Body of pancreas (tissue), 4 donors: ENCODE results near the gene ZSCAN2. TPM values are rescaled to one million over a fixed set of nuclear protein-coding genes. Genes with fewer than 3 reads are reported as not detected.
A peak's percentile ranks its signal among the peaks of the same experiment; 100 is the strongest.

ENCODE experiments used
- ATAC-seq: fragments of 150-250 bp; one replicate; pipeline ENCODE4 v1.9.1; 2016
- DNase-seq, 4 donors: peaks; one replicate each; pipeline ENCODE4 v3.0.0-alpha.2; 2019
- H3K27ac ChIP-seq, 4 donors: fragments of 200-600 bp; sonication (generic); 1 replicate in 3 of 4; 2 replicates in 1 of 4; pipeline versions ENCODE4 v1.5.1 to v1.6.1; 2016 to 2019; ENCODE audit warnings: mild to moderate bottlenecking in 1 of 4, mixed read lengths in 1 of 4, moderate library complexity in 1 of 4
- H3K27me3 ChIP-seq, 2 donors: fragments of 200-600 bp; sonication (generic); one replicate each; pipeline ENCODE4 v1.6.0; 2016; ENCODE audit warnings: mild to moderate bottlenecking in 1 of 2
- H3K36me3 ChIP-seq, 2 donors: fragments of 200-600 bp; sonication (generic); replicated peaks in 1 of 2; 2 replicates each; pipeline ENCODE4 v1.5.1; 2016; ENCODE audit warnings: low read depth in 2 of 2; ENCODE audit not compliant: insufficient read depth in 1 of 2
- H3K4me1 ChIP-seq: fragments of 200-600 bp; sonication (generic); one replicate; pipeline ENCODE4 v1.6.0; 2016
- H3K4me3 ChIP-seq, 2 donors: fragments of 200-600 bp; sonication (generic); 1 replicate in 1 of 2; 2 replicates in 1 of 2; pipeline ENCODE4 v1.5.1; 2016 to 2019
- H3K9me3 ChIP-seq, 3 donors: fragments of 200-600 bp; sonication (generic); 1 replicate in 2 of 3; 2 replicates in 1 of 3; pipeline ENCODE4 v1.5.1; 2016
- CTCF ChIP-seq, 7 experiments: fragments of 450-650 bp in 4 of 7; fragments of 200-600 bp in 3 of 7; sonication (generic) in 3 of 7; IDR thresholded peaks; one replicate each; pipeline ENCODE4 v1.5.1; 2016 to 2019; ENCODE audit warnings: antibody characterized with exemption in 7 of 7
- POLR2A ChIP-seq, 3 donors: fragments of 450-650 bp; IDR thresholded peaks; one replicate each; pipeline ENCODE4 v1.6.1; 2016; ENCODE audit warnings: antibody characterized with exemption in 3 of 3, mild to moderate bottlenecking in 2 of 3
- WGBS, 2 donors: methylation state at CpG; one replicate each; pipeline ENCODE4 v1.1.5; 2017; 5-methylcytosine and 5-hydroxymethylcytosine counted together
- intact Hi-C: fragments of 100-400 bp; cut with DNase I; formaldehyde crosslinking; loops from one replicate; pipeline ENCODE4 v1.15.1; 2023
- total RNA-seq, 2 donors: library from RNA; depleted of rRNA; stranded (reverse); fragments of >200 nt; gene quantifications; one replicate each; pipeline ENCODE4 v1.1.0, GENCODE V29; 2016

The ZSCAN2 gene
- total RNA-seq, 2 donors from 2014 or later, result 13.5 TPM

GRCh38 chr15:84625123-84625522 lies 24.3 kb downstream of the ZSCAN2 start:
- Histone ChIP-seq H3K4me1 (peaks cover 3% of the 10 kb centered on the region), H3K27ac (no peak overlapping the region), H3K27me3 (no peaks in the 10 kb centered on the region), H3K36me3 (peaks cover 15% of the 10 kb centered on the region in 2 donors), H3K9me3 (peaks cover 0 to 17% (median 2%) of the 10 kb centered on the region in 3 donors), H3K4me3 (no peak overlapping the region)
- intact Hi-C loops, result no loop called here
- WGBS, 2 donors, result 76 to 80% methylated on average over 2 of the region's 2 CpGs
- TF ChIP-seq POLR2A (IDR thresholded peaks at IDR 0.05) (no peak), CTCF (IDR thresholded peaks at IDR 0.05) (no peak)
- ATAC-seq, result no peak
- no peak for DNase-seq

DNA sequence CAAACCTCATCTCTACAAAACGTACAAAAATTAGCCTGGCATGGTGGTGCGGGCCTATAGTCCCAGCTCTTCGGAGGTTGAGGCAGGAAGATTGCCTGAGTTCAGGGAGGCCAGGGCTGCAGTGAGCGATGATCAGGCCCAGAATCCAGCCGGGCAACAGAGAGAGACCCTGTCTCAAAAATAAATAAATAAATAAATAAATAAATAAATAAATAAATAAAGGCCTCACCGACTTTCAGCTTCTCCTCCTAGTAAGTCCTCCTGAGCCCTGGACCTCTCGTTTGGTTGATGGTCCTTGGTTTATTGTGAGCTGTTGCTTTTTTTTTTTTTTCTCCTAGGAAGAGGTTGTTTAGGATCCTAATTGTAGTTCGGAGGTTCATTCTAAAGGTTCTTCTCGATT lies 28.2 kb downstream of the ZSCAN2 start:
- ATAC-seq (no peak), DNase-seq (no peak)
- intact Hi-C loops, result no loop called here

GRCh38 chr15:84631706-84632272 lies 31.0 kb downstream of the ZSCAN2 start:
- ATAC-seq, result no peak
- no peak for TF ChIP-seq CTCF (IDR thresholded peaks at IDR 0.05)
- no peak for TF ChIP-seq POLR2A (IDR thresholded peaks at IDR 0.05)

More for the DNA sequence above, 28.2 kb downstream of the ZSCAN2 start:
- Histone ChIP-seq H3K27ac (no peak overlapping the region), H3K4me1 (peaks cover 26% of the 10 kb centered on the region), H3K27me3 (no peaks in the 10 kb centered on the region), H3K9me3 (no peaks in the 10 kb centered on the region), H3K4me3 (no peak overlapping the region), H3K36me3 (no peaks in the 10 kb centered on the region)
- TF ChIP-seq POLR2A (IDR thresholded peaks at IDR 0.05) (no peak), CTCF (IDR thresholded peaks at IDR 0.05) (no peak)
- 89 to 95% methylated on average over 9 of the region's 9 CpGs for WGBS, 2 donors

DNA sequence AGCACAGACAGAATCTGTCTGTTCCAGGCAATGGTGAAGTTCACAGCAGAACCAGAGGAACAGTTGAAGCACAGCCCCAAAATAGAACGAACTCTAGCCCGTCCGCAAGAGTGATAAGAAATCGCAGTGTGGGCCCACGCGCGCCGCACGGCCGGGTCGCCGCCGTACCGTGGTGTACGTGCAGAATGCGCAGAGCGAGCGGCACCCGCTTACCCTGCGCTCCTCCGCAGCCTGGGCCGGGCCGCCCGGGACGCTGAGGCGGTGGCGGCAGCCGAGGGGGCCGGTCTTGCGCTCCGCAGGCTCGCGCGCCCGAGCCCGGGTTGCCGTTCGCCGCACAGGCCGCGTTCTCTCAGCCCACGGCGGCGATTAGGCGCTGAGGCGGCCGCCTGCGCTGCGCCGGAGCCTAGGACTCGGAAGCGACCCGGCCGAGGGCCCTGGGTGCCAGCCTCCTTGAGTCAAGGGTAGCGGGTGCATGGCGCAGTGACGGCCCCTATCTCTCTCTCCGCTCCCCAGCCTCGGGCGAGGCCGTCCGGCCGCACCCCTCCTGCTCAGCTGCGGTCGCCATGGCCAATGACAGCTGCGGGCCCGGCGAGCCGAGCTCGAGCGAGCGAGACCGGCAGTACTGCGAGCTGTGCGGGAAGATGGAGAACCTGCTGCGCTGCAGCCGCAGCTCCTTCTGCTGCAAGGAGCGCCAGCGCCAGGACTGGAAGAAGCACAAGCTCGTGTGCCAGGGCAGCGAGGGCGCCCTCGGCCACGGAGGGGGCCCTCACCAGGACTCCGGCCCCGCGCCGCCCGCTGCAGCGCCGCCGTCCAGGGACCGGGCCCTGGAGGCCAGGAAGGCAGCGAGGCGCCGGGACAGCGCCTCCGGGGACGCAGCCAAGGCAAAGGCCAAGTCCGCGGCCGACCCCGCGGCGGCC lies 32.8 kb downstream of the ZSCAN2 start:
- H3K27me3 ChIP-seq, result no peaks in the 10 kb centered on the region
- H3K36me3 ChIP-seq, result no peaks in the 10 kb centered on the region
- no peaks in the 10 kb centered on the region for H3K9me3 ChIP-seq
- WGBS, 2 donors, result 0% methylated on average over 3 to 102 of the region's 105 CpGs
- intact Hi-C loops, result no loop called here
- DNase-seq (peak; percentile 68 to 79 (median 74)), ATAC-seq (peak; percentile 62)
- TF ChIP-seq CTCF (IDR thresholded peaks at IDR 0.05) (no peak), POLR2A (IDR thresholded peaks at IDR 0.05) (peak; percentile 62 to 77 (median 76))
- peaks cover 47% of the 10 kb centered on the region for H3K4me1 ChIP-seq
- peak overlapping the region; percentile 77 to 95 (median 92) for H3K27ac ChIP-seq
- H3K4me3 ChIP-seq, result peak overlapping the region; percentile 40 to 42

More at GRCh38 chr15:84631706-84632272, 31.0 kb downstream of the ZSCAN2 start:
- no peak for DNase-seq
- Histone ChIP-seq H3K9me3 (no peaks in the 10 kb centered on the region), H3K27me3 (no peaks in the 10 kb centered on the region), H3K4me3 (peak overlapping the region in 1 of 2 donors; percentile 66), H3K36me3 (no peaks in the 10 kb centered on the region), H3K4me1 (peaks cover 47% of the 10 kb centered on the region), H3K27ac (peak overlapping the region; percentile 68 to 95 (median 74))
- WGBS, 2 donors, result 36 to 38% methylated on average over 7 of the region's 7 CpGs
- intact Hi-C loops, result no loop called here
